Measurements from ENCODE around the gene KLF18.

DNA sequence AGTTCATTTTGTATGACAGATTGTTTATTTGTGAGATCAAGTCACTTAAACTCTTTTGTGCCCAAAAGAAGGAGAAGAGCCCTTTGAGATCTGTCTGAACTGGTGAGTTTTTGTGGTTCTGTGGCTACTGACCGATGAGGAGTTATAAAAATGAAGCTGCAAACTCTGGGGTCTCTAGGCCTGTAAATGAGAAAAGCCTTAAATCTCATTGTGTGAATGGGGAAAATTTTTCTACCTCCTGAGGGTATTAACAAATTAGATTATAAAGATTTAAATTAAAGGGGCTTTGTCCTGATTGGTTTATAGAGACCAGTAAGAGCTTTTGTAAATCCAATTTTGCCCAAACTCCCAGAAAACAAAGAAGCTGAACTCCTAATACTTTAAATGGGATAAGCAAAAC, 32.5 kb downstream of the KLF18 start:
- no peak for TF ChIP-seq POLR2A (IDR thresholded peaks at IDR 0.05)
- TF ChIP-seq, protein P1, sequence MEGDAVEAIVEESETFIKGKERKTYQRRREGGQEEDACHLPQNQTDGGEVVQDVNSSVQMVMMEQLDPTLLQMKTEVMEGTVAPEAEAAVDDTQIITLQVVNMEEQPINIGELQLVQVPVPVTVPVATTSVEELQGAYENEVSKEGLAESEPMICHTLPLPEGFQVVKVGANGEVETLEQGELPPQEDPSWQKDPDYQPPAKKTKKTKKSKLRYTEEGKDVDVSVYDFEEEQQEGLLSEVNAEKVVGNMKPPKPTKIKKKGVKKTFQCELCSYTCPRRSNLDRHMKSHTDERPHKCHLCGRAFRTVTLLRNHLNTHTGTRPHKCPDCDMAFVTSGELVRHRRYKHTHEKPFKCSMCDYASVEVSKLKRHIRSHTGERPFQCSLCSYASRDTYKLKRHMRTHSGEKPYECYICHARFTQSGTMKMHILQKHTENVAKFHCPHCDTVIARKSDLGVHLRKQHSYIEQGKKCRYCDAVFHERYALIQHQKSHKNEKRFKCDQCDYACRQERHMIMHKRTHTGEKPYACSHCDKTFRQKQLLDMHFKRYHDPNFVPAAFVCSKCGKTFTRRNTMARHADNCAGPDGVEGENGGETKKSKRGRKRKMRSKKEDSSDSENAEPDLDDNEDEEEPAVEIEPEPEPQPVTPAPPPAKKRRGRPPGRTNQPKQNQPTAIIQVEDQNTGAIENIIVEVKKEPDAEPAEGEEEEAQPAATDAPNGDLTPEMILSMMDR (IDR thresholded peaks at IDR 0.05), result no peak
